NB4 (cell line): ENCODE measurements around the gene TRERF1.

ENCODE experiments used
- DNase-seq: peaks from one replicate; pipeline ENCODE4 v3.0.0; 2010; ENCODE audit warnings: low read depth
- H3K4me3 ChIP-seq: one replicate; pipeline ENCODE4 v1.5.1; 2011; ENCODE audit warnings: mild to moderate bottlenecking, low read depth, low read length, moderate library complexity
- MYC ChIP-seq: IDR thresholded peaks from 2 replicates; pipeline ENCODE4 v1.6.1; 2011; ENCODE audit warnings: low read depth, low read length
- POLR2A ChIP-seq: IDR thresholded peaks from 2 replicates; pipeline ENCODE4 v1.6.1; 2011; ENCODE audit warnings: mild to moderate bottlenecking; ENCODE audit not compliant: insufficient read length; ENCODE audit errors: extremely low read depth
- TF ChIP-seq, protein P1 (sequence below): IDR thresholded peaks from 2 replicates; pipeline ENCODE4 v1.6.1; 2011; ENCODE audit warnings: low read depth, low read length
- TF ChIP-seq, protein P2 (sequence below): IDR thresholded peaks from one replicate; pipeline ENCODE4 v1.5.1; 2012; ENCODE audit warnings: low read depth, low read length

The TRERF1 gene

DNA sequence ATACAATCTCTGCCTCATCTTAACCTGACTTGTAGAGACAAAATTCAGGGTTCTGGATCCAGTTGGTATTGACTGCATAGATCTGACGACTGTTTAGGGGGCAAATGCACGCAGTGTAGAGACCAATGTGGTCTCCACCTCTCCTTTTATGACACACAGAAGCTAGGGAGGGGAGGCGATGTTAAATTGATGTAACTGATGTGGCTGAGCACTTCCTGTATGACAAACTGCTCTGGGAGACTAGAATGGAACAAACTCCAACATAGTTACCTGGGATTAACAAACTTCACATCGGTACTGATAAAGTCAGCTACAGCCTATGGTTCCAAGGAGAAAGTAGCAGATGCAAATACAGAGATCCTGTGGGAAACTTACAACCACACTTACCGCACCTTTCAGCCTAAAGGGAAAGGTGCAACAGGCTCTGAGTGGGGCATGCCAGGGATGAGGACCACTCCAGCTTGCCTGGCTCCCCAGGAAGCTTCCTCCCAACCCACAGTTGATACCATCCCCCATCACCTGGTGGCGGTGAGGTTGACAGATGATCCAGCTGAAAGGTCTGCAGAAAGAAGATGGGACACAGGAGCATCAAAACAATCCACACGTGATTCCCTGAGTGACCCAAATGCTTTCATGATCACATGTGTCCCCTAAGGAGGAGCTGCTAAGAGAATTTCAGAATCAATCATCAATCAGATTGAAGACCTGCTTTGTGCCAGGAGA, 173.4 kb downstream of the TRERF1 start:
- TF ChIP-seq MYC (no peak), POLR2A (no peak)
- TF ChIP-seq, protein P1, sequence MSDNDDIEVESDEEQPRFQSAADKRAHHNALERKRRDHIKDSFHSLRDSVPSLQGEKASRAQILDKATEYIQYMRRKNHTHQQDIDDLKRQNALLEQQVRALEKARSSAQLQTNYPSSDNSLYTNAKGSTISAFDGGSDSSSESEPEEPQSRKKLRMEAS: no peak
- TF ChIP-seq, protein P2, sequence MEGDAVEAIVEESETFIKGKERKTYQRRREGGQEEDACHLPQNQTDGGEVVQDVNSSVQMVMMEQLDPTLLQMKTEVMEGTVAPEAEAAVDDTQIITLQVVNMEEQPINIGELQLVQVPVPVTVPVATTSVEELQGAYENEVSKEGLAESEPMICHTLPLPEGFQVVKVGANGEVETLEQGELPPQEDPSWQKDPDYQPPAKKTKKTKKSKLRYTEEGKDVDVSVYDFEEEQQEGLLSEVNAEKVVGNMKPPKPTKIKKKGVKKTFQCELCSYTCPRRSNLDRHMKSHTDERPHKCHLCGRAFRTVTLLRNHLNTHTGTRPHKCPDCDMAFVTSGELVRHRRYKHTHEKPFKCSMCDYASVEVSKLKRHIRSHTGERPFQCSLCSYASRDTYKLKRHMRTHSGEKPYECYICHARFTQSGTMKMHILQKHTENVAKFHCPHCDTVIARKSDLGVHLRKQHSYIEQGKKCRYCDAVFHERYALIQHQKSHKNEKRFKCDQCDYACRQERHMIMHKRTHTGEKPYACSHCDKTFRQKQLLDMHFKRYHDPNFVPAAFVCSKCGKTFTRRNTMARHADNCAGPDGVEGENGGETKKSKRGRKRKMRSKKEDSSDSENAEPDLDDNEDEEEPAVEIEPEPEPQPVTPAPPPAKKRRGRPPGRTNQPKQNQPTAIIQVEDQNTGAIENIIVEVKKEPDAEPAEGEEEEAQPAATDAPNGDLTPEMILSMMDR: no peak
- no peak for DNase-seq
- H3K4me3 ChIP-seq: no peak overlapping the region

DNA sequence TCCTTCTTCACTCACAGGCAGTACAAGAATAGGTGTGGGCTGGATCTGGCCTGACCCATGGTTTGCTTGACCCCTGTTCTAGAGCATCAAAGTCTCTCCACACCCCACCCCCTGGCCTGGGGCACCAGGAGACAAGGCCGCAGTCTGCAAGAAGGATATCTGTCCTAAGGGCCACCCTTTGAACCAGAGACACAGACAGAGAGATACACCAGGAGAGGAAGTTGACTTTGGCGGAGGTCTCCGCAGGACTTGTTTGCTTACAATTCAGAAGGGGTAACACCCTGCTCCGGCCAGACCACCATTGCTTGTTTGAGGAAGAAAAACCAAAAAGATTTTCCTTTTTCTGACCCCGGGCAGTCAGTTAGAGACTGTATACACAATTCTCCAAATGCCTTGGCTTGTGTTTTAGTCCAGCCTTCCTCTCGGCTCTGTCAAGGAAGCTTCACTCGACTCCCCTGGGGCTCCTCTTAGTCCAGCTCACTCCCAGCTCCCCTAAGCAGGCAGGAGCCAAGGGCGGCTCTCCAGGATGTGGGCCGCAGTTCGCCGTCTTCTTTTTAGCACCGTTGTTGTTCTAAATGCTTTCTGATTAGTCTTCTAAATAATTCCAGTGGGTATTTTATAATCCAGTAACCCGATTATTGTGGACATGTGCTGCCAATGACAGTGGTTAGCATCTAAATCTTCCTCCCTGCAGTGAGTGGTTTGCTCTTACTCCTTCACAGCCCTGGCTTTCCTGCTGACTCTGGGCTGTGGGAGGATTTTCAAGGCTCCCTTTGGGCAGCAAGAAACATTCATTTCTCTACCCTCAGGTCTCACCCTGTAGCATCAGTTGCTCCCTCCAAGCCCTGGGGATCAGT, 175.5 kb downstream of the TRERF1 start:
- no peak overlapping the region for H3K4me3 ChIP-seq
- TF ChIP-seq, protein P1: no peak
- TF ChIP-seq, protein P2: no peak
- TF ChIP-seq POLR2A (no peak), MYC (no peak)
- DNase-seq: no peak

GRCh38 chr6:42275376-42276033, 176.2 kb downstream of the TRERF1 start:
- TF ChIP-seq MYC (no peak), POLR2A (no peak)
- TF ChIP-seq, protein P2: no peak
- TF ChIP-seq, protein P1: no peak
- no peak overlapping the region for H3K4me3 ChIP-seq
- no peak for DNase-seq

- H3K4me3 ChIP-seq: no peak overlapping the region
- DNase-seq: no peak
- TF ChIP-seq, protein P2: no peak
- TF ChIP-seq, protein P1: no peak
- TF ChIP-seq MYC (no peak), POLR2A (no peak)
These were observed 176.8 kb downstream of the TRERF1 start for GRCh38 chr6:42274898-42275297.

DNA sequence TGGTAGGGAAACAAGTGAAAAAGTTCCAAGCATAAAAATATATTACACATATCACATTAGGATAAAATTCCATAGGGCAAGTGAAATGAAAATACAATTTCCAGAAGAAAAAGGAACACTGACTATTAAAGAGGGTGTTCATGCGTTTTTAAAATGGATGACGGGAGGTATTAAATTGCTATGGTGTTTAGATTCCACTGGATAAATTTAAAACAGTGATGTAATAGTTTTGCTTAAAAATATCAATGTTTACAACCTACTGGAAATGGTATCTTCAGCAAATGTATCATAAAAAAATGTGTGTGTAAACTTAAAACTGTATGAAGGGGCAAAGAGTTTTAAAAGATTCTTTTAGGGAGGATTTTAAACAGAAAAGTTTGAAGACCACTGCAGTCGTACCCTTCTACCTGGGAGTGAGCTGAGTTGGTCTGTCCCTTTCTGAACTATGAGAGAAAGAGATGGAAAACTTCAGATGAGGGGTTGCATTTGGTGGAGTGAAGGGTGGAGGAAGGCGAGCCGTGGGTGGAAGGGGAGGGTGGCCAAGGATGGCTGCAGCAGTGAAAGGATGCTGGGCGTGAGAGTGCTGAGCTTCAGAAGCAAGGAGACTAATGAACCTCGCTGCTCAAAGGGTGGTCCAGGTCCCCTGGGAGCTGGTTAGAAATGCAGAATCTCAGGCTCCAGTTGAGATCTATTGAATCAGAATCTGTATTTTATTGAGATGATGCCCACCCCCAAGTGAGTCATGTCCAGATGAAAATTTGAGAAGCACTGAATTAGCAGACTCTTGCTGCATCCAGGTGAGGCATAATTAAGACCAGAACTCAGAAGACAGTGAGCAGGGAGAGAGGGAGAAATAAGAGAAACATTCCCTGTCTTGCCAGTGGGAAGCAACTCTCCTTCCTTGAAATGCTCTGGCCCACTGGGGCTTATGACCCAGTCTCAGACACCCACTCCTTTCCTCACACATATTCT, 179.6 kb downstream of the TRERF1 start:
- no peak overlapping the region for H3K4me3 ChIP-seq
- DNase-seq: no peak
- TF ChIP-seq, protein P2: no peak
- TF ChIP-seq POLR2A: no peak
- TF ChIP-seq, protein P1: no peak
- no peak for TF ChIP-seq MYC
